Measurements from ENCODE around the gene VSIG8. TPM values are rescaled to one million over a fixed set of nuclear protein-coding genes. Genes with fewer than 3 reads are reported as not detected.

VSIG8 gene
- total RNA-seq, 1 experiment from 2014 or later: not detected

DNA sequence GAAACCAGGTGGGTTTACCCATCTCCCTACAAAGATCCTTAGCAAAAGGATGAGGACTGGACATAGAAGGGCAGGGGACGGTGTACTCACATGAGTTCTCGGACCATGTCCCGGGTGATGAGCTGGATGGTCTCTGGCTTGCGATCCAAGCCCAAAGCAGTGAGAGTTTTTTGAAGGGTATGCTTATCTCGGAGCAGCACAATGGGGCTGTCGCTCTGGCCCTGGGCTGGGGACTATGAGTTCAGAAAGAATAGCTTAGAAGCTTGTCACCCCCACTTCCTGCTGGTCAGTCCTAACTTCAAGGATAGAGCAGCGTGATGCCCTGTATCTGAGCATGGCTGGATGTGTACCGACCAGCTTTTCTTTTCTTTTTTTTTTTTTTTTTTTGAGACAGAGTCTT is 27.9 kb upstream of the VSIG8 start (continued):
- no peak for TF ChIP-seq SOX15 (CRISPR knock-in tag; IDR thresholded peaks at IDR 0.05)

DNA sequence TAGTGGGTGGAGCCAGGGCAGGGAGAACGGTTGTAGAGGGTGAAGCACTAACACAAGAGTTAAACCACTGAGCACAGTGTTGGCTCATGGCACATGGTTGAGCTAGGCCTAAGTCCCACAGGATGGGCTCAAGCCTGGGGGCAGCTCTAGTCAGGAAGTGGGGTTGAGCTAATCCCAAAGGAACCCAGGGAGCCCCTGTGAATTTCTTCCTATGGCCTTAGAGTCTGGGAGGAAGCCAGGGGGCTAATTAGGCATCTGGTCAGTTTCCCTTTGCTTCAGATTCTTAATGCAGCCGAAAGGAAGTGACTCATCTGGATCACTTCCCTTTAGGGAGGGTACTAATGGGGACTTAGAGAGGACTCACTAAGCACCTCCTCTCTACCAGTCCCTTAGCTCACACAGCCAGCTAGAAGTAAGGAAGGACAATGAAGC is 27.4 kb upstream of the VSIG8 start:
- Mint-ChIP-seq H3K4me3 (no peak overlapping the region), H3K27ac (no peak overlapping the region), H3K27me3 (ENCODE audit: low read depth) (peaks cover 2% of the 10 kb centered on the region; the same call in 1 of the 2 replicates), H3K4me1 (peaks cover 9% of the 10 kb centered on the region), H3K36me3 (no peaks in the 10 kb centered on the region), H3K9me3 (no peaks in the 10 kb centered on the region)
- CTCF ChIA-PET: interaction anchor here (0.6 to 11.5 kb wide), 11 partner anchors 17 to 165 kb away, joined by 3 to 188 read pairs (median 9); partner anchors contain the start of gene FCRL6
- DNase-seq (ENCODE audit: low spot score) (no peak), ATAC-seq (peak; percentile 37)
- TF ChIP-seq E2F4 (CRISPR knock-in tag; IDR thresholded peaks at IDR 0.05; ENCODE audit: borderline replicate concordance, low read depth): no peak
- no peak for TF ChIP-seq ETV6 (CRISPR knock-in tag; IDR thresholded peaks at IDR 0.05)
- no peak for TF ChIP-seq NFYB (CRISPR knock-in tag; conservative IDR thresholded peaks at IDR 0.05; ENCODE audit: low read depth)
- no peak for TF ChIP-seq ZNF121 (CRISPR knock-in tag; IDR thresholded peaks at IDR 0.05)
- POLR2A ChIA-PET: no interaction called here

DNA sequence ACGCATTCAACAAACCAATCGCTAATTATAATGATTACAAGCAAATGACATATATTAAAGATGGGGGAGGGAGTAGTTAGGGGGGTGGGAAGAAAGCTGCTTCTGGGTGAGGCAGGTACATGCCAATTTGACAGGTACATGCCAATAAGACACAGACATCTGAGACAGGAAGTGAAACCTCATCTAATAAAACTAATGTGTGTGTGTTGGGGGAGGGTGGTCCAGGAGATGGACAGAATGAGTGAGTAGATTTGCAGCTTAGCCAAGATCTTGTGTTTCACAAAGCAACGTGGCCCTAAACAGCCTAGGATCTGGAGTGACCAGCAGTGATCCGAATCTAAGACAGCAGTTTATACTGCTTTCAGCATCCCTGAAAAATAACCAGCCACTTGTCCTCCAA is 26.7 kb upstream of the VSIG8 start:
- POLR2A ChIA-PET: interaction anchor here (1.1 kb wide), 1 partner anchor 35 kb away, joined by 3 read pairs; no protein-coding TSS in a partner anchor
- no peak overlapping the region for H3K27ac Mint-ChIP-seq
- CTCF ChIA-PET: interaction anchor here (0.8 to 11.5 kb wide), 8 partner anchors 16 to 118 kb away, joined by 3 to 188 read pairs (median 8); no protein-coding TSS in a partner anchor
- H3K4me1 Mint-ChIP-seq: peaks cover 9% of the 10 kb centered on the region
- H3K9me3 Mint-ChIP-seq: no peaks in the 10 kb centered on the region
- H3K27me3 Mint-ChIP-seq (ENCODE audit: low read depth): no peaks in the 10 kb centered on the region; the same call in 1 of the 2 replicates
- DNase-seq (ENCODE audit: low spot score): no peak
- H3K36me3 Mint-ChIP-seq: no peaks in the 10 kb centered on the region
- ATAC-seq: no peak
- H3K4me3 Mint-ChIP-seq: no peak overlapping the region
- TF ChIP-seq ARID4B (CRISPR knock-in tag; IDR thresholded peaks at IDR 0.05; ENCODE audit: borderline replicate concordance): no peak
- no peak for TF ChIP-seq FOXP1 (CRISPR knock-in tag; IDR thresholded peaks at IDR 0.05; ENCODE audit: borderline replicate concordance)
- TF ChIP-seq E2F5 (CRISPR knock-in tag; IDR thresholded peaks at IDR 0.05): no peak
- TF ChIP-seq KAT7 (CRISPR knock-in tag; IDR thresholded peaks at IDR 0.05; ENCODE audit: borderline replicate concordance): no peak
- no peak for TF ChIP-seq FOXJ3 (CRISPR knock-in tag; IDR thresholded peaks at IDR 0.05; ENCODE audit: borderline replicate concordance)
- TF ChIP-seq SOX15 (CRISPR knock-in tag; IDR thresholded peaks at IDR 0.05): no peak
- no peak for TF ChIP-seq ATF1 (CRISPR knock-in tag; IDR thresholded peaks at IDR 0.05)
- TF ChIP-seq GRHL2 (CRISPR knock-in tag; IDR thresholded peaks at IDR 0.05; ENCODE audit: insufficient replicate concordance, severe bottlenecking): no peak
- TF ChIP-seq, protein P1, sequence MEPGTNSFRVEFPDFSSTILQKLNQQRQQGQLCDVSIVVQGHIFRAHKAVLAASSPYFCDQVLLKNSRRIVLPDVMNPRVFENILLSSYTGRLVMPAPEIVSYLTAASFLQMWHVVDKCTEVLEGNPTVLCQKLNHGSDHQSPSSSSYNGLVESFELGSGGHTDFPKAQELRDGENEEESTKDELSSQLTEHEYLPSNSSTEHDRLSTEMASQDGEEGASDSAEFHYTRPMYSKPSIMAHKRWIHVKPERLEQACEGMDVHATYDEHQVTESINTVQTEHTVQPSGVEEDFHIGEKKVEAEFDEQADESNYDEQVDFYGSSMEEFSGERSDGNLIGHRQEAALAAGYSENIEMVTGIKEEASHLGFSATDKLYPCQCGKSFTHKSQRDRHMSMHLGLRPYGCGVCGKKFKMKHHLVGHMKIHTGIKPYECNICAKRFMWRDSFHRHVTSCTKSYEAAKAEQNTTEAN (CRISPR knock-in tag; IDR thresholded peaks at IDR 0.05): no peak
- TF ChIP-seq, protein P2, sequence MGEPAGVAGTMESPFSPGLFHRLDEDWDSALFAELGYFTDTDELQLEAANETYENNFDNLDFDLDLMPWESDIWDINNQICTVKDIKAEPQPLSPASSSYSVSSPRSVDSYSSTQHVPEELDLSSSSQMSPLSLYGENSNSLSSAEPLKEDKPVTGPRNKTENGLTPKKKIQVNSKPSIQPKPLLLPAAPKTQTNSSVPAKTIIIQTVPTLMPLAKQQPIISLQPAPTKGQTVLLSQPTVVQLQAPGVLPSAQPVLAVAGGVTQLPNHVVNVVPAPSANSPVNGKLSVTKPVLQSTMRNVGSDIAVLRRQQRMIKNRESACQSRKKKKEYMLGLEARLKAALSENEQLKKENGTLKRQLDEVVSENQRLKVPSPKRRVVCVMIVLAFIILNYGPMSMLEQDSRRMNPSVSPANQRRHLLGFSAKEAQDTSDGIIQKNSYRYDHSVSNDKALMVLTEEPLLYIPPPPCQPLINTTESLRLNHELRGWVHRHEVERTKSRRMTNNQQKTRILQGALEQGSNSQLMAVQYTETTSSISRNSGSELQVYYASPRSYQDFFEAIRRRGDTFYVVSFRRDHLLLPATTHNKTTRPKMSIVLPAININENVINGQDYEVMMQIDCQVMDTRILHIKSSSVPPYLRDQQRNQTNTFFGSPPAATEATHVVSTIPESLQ (CRISPR knock-in tag; IDR thresholded peaks at IDR 0.05): no peak
- TF ChIP-seq JUN (CRISPR knock-in tag; IDR thresholded peaks at IDR 0.05): no peak
- TF ChIP-seq, protein P3, sequence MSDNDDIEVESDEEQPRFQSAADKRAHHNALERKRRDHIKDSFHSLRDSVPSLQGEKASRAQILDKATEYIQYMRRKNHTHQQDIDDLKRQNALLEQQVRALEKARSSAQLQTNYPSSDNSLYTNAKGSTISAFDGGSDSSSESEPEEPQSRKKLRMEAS (CRISPR knock-in tag; IDR thresholded peaks at IDR 0.05): no peak
- TF ChIP-seq, protein P4, sequence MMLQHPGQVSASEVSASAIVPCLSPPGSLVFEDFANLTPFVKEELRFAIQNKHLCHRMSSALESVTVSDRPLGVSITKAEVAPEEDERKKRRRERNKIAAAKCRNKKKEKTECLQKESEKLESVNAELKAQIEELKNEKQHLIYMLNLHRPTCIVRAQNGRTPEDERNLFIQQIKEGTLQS (CRISPR knock-in tag; conservative IDR thresholded peaks at IDR 0.05): no peak
- TF ChIP-seq TEAD1 (CRISPR knock-in tag; IDR thresholded peaks at IDR 0.05): no peak
- TF ChIP-seq, protein P5, sequence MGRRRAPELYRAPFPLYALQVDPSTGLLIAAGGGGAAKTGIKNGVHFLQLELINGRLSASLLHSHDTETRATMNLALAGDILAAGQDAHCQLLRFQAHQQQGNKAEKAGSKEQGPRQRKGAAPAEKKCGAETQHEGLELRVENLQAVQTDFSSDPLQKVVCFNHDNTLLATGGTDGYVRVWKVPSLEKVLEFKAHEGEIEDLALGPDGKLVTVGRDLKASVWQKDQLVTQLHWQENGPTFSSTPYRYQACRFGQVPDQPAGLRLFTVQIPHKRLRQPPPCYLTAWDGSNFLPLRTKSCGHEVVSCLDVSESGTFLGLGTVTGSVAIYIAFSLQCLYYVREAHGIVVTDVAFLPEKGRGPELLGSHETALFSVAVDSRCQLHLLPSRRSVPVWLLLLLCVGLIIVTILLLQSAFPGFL (CRISPR knock-in tag; IDR thresholded peaks at IDR 0.05; ENCODE audit: borderline replicate concordance): no peak
- TF ChIP-seq, protein P6, sequence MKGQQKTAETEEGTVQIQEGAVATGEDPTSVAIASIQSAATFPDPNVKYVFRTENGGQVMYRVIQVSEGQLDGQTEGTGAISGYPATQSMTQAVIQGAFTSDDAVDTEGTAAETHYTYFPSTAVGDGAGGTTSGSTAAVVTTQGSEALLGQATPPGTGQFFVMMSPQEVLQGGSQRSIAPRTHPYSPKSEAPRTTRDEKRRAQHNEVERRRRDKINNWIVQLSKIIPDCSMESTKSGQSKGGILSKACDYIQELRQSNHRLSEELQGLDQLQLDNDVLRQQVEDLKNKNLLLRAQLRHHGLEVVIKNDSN (CRISPR knock-in tag; IDR thresholded peaks at IDR 0.05): no peak
